Neutrophil (primary cell): ENCODE data around the gene SLC1A1.

Experiments used
- H3K27ac ChIP-seq: fragments of 200-600 bp; sonication (generic); 2 replicates; pipeline ENCODE4 v1.5.1; 2016; ENCODE audit warnings: mild to moderate bottlenecking, moderate library complexity
- H3K27me3 ChIP-seq: fragments of 200-600 bp; sonication (generic); 2 replicates; pipeline ENCODE4 v1.6.0; 2016; ENCODE audit warnings: mild to moderate bottlenecking
- H3K36me3 ChIP-seq: fragments of 200-600 bp; sonication (generic); 2 replicates; pipeline ENCODE4 v1.5.1; 2017
- H3K4me1 ChIP-seq, 2 experiments: fragments of 200-600 bp in 1 of 2; sonication (generic) in 1 of 2; 1 replicate in 1 of 2; 2 replicates in 1 of 2; pipeline versions ENCODE4 v1.5.1 to v1.6.1; 2013 to 2016; ENCODE audit warnings: low read depth in 1 of 2, low read length in 1 of 2, mild to moderate bottlenecking in 1 of 2, moderate library complexity in 1 of 2; ENCODE audit not compliant: control insufficient read depth in 1 of 2, insufficient read depth in 1 of 2
- H3K4me3 ChIP-seq, 2 experiments: fragments of 200-600 bp in 1 of 2; sonication (generic) in 1 of 2; 1 replicate in 1 of 2; 2 replicates in 1 of 2; pipeline ENCODE4 v1.5.1; 2013 to 2016; ENCODE audit warnings: low read depth in 1 of 2, low read length in 1 of 2, mild to moderate bottlenecking in 1 of 2, moderate library complexity in 1 of 2
- H3K9me3 ChIP-seq: fragments of 200-600 bp; sonication (generic); 2 replicates; pipeline ENCODE4 v1.5.1; 2016
- TF ChIP-seq, protein P1 (sequence below): fragments of 200-600 bp; sonication (generic); IDR thresholded peaks from 2 replicates; pipeline ENCODE4 v1.5.1; 2016; ENCODE audit warnings: antibody characterized with exemption

Gene SLC1A1

DNA sequence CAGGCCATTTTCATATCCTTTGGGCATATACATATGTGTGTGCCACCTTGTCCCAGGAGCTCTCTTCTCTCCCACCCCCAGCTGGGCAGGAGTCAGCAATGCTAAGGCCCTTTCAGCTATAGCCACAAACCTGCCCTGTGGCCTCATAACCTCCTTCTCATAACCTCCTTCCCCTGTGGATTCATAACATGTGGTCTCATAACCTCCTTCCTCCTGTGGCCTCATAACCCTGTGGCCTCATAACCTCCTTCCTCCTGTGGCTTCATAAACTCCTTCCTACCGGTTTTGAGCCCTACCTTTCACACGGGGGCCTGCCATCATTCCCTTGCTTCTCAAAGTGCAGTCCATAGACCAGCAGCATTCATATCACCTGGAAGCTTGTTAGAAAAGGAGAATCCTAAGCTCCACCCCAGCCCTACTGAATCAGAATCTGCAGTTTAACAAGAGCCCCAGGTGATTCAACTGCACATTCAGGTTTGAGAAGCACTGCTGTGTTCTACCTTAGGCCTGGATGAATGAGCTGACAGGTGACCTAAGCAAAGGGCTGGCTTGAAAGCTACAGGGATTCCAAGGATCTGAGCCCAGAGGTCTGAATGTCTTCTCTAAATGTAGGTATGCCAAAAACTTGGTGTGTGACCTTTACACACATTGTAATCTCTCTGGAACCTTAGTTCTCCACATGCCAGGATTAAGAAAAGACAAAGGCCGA lies 129.9 kb downstream of the SLC1A1 start:
- no peaks in the 10 kb centered on the region for H3K9me3 ChIP-seq
- H3K27ac ChIP-seq, result no peak overlapping the region
- TF ChIP-seq, protein P1, sequence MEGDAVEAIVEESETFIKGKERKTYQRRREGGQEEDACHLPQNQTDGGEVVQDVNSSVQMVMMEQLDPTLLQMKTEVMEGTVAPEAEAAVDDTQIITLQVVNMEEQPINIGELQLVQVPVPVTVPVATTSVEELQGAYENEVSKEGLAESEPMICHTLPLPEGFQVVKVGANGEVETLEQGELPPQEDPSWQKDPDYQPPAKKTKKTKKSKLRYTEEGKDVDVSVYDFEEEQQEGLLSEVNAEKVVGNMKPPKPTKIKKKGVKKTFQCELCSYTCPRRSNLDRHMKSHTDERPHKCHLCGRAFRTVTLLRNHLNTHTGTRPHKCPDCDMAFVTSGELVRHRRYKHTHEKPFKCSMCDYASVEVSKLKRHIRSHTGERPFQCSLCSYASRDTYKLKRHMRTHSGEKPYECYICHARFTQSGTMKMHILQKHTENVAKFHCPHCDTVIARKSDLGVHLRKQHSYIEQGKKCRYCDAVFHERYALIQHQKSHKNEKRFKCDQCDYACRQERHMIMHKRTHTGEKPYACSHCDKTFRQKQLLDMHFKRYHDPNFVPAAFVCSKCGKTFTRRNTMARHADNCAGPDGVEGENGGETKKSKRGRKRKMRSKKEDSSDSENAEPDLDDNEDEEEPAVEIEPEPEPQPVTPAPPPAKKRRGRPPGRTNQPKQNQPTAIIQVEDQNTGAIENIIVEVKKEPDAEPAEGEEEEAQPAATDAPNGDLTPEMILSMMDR, result no peak
- peaks cover 7 to 22% of the 10 kb centered on the region in 2 experiments for H3K4me1 ChIP-seq
- no peaks in the 10 kb centered on the region for H3K36me3 ChIP-seq
- H3K27me3 ChIP-seq, result peaks cover 79% of the 10 kb centered on the region
- H3K4me3 ChIP-seq, result no peak overlapping the region

DNA sequence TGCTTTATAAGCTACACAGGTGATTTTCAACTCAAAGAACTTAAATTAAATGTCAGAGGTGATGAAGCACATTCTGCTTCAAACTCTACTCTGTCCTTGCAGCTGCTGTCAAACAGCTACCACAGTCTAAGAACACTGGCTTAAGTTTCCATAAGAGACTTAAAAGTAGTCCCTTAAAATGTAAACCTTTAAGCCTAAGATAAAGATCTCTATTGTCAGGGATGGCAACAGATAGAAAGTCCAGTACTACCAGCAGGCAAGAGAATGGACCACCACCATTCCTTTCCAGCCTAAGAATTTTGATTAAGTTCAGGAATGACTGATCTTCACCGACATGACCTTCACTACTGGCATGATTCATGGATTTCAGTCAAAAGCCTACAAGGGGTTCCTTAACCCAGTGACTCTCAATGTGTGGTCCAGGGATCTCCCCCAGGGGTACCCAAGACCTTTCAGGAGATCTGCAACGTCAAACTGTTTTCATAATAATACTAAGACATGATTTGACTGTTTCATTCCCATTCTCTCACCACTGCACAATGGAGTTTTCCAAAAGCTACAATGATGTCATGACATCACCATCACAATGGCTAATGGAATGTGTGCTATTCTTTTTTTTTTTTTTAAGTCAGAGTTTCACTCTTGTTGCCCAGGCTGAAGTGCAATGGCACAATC lies 130.8 kb downstream of the SLC1A1 start:
- TF ChIP-seq, protein P1, result no peak
- no peak overlapping the region for H3K27ac ChIP-seq
- peaks cover 7 to 22% of the 10 kb centered on the region in 2 experiments for H3K4me1 ChIP-seq
- peaks cover 76% of the 10 kb centered on the region for H3K27me3 ChIP-seq
- H3K4me3 ChIP-seq, result no peak overlapping the region
- H3K9me3 ChIP-seq, result no peaks in the 10 kb centered on the region
- H3K36me3 ChIP-seq, result no peaks in the 10 kb centered on the region

DNA sequence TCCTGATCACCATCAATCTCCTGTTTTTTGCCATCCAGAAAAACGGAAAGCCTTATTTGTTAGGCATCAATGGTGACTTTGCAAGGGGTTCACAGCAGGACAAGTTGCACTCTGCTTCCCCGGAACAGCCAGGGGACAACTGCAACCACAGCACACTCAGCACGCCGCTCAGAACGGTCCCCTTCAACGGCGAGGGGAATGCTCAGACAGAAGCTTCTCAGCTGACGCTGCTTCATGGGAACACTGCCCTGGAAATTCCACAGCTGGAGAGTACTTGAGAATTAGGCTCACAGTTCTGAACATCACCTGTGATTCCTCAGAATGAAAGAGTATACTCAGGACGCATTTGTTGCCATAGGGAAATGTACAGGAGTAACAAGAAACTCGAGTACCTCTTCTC lies 131.7 kb downstream of the SLC1A1 start:
- H3K27me3 ChIP-seq, result peaks cover 76% of the 10 kb centered on the region
- TF ChIP-seq, protein P1, result no peak
- H3K36me3 ChIP-seq, result no peaks in the 10 kb centered on the region
- no peak overlapping the region for H3K4me3 ChIP-seq
- H3K9me3 ChIP-seq, result no peaks in the 10 kb centered on the region
- H3K27ac ChIP-seq, result no peak overlapping the region
- peaks cover 7 to 22% of the 10 kb centered on the region in 2 experiments for H3K4me1 ChIP-seq

DNA sequence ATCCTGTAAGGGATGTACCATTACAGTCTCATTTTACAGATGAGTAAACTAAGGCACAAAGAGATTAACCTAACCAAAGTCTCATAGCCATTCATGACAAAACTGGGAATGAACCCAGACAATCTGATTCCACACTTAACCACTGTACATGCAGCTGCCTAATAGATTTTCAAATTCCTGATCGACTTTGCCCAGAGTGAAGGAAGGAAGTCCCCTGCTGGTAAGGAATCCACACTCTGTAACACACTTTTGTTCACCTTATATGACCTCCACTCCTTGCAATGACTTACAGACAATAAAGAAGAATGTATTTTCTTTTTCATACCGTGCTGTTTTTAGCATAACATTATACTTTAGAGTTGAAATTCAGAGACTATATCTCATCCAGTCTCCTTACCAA lies 140.6 kb downstream of the SLC1A1 start:
- Histone ChIP-seq H3K27ac (no peak overlapping the region), H3K27me3 (peaks cover 52% of the 10 kb centered on the region), H3K4me1 (no peaks in the 10 kb centered on the region), H3K4me3 (no peak overlapping the region), H3K9me3 (no peaks in the 10 kb centered on the region), H3K36me3 (no peaks in the 10 kb centered on the region)
- TF ChIP-seq, protein P1, result no peak
